Endometrial microvascular endothelial cells (primary cell): ENCODE measurements around the gene COG5. TPM values are rescaled to one million over a fixed set of nuclear protein-coding genes. Genes with fewer than 3 reads are reported as not detected.
"Not testable (repeated sequence)": the region's sequence is repeated elsewhere in the genome, so short reads cannot be mapped to it uniquely, and the experiment has no call there.

ENCODE experiments used
- in situ Hi-C: cut with HindIII; loops from 2 replicates; pipeline ENCODE4 v1.10.0; 2017; ENCODE audit warnings: low sequenced_read_pairs, low pct_unique_long_range_greater_than_20kb; ENCODE audit errors: inconsistent ontology term
- total RNA-seq: library from RNA; depleted of rRNA; stranded (reverse); fragments of >200 nt; gene quantifications from one replicate; pipeline ENCODE4 v1.2.3, GENCODE V29; 2015; ENCODE audit errors: inconsistent ontology term

The COG5 gene
- total RNA-seq, 1 donor from 2014 or later = 36.4 TPM

- in situ Hi-C loops = not testable (repeated sequence)
These were observed 342.9 kb downstream of the COG5 start for GRCh38 chr7:107220806-107221205.

- in situ Hi-C loops = no loop called here
These were observed 343.4 kb downstream of the COG5 start for GRCh38 chr7:107220356-107220755.

GRCh38 chr7:107219563-107220244 is 344.0 kb downstream of the COG5 start:
- in situ Hi-C loops = no loop called here

GRCh38 chr7:107213945-107214344 is 349.8 kb downstream of the COG5 start:
- in situ Hi-C loops = no loop called here

GRCh38 chr7:107213193-107213788 is 350.4 kb downstream of the COG5 start:
- in situ Hi-C loops = no loop called here

GRCh38 chr7:107212725-107213124 is 351.0 kb downstream of the COG5 start:
- in situ Hi-C loops = no loop called here

- in situ Hi-C loops = no loop called here
These were observed 353.3 kb downstream of the COG5 start for GRCh38 chr7:107210400-107210799.

- in situ Hi-C loops = no loop called here
These were observed 354.2 kb downstream of the COG5 start for GRCh38 chr7:107209565-107209964.

- in situ Hi-C loops = no loop called here
These were observed 355.2 kb downstream of the COG5 start for GRCh38 chr7:107208563-107208962.

- in situ Hi-C loops = no loop called here
These were observed 355.6 kb downstream of the COG5 start for GRCh38 chr7:107208024-107208521.

- in situ Hi-C loops = no loop called here
These were observed 356.3 kb downstream of the COG5 start for GRCh38 chr7:107207459-107207858.

- in situ Hi-C loops = no loop called here
These were observed 357.0 kb downstream of the COG5 start for GRCh38 chr7:107206706-107207105.

GRCh38 chr7:107206136-107206535 is 357.6 kb downstream of the COG5 start:
- in situ Hi-C loops = no loop called here

GRCh38 chr7:107203607-107204006 is 360.1 kb downstream of the COG5 start:
- in situ Hi-C loops = no loop called here

- in situ Hi-C loops = no loop called here
These were observed 361.8 kb downstream of the COG5 start for GRCh38 chr7:107201795-107202450.

GRCh38 chr7:107196834-107197610 is 366.7 kb downstream of the COG5 start:
- in situ Hi-C loops = loop anchor here (25.0 kb wide), 1 partner anchor 390 kb away; the partner anchor contains the start of gene BCAP29

- in situ Hi-C loops = loop anchor here (25.0 kb wide), 1 partner anchor 393 kb away; the partner anchor contains the start of gene BCAP29
These were observed 369.7 kb downstream of the COG5 start for GRCh38 chr7:107194052-107194451.

- in situ Hi-C loops = loop anchor here (25.0 kb wide), 1 partner anchor 397 kb away; the partner anchor contains the start of gene BCAP29
These were observed 373.6 kb downstream of the COG5 start for GRCh38 chr7:107190090-107190489.

GRCh38 chr7:107187774-107188173 is 375.9 kb downstream of the COG5 start:
- in situ Hi-C loops = loop anchor here (25.0 kb wide), 1 partner anchor 400 kb away; the partner anchor contains the start of gene BCAP29
